SU-DHL-6 (cell line): ENCODE data around the gene CPA4.

Experiments used
- H2AFZ ChIP-seq: fragments of 200-600 bp; sonication (generic); 2 replicates; pipeline ENCODE4 v1.6.1; 2014; ENCODE audit warnings: low read depth, mild to moderate bottlenecking, moderate library complexity, mixed read lengths, antibody characterized with exemption, low read length; ENCODE audit not compliant: severe bottlenecking
- H3F3A ChIP-seq: fragments of 200-600 bp; shearing (Covaris generic); 2 replicates; pipeline ENCODE4 v1.6.0; 2016; ENCODE audit warnings: antibody characterized with exemption, mild to moderate bottlenecking; ENCODE audit not compliant: insufficient read depth
- H3K27ac ChIP-seq: fragments of 200-600 bp; sonication (generic); 2 replicates; pipeline ENCODE4 v1.5.1; 2016; ENCODE audit warnings: low read depth, mild to moderate bottlenecking, low read length, moderate library complexity, mixed read lengths
- H3K27me3 ChIP-seq: fragments of 200-600 bp; sonication (generic), shearing (Covaris generic); 2 replicates; pipeline ENCODE4 v1.6.0; 2014; ENCODE audit warnings: mild to moderate bottlenecking, low read length
- H3K36me3 ChIP-seq: fragments of 200-600 bp; sonication (generic); 2 replicates; pipeline ENCODE4 v1.6.1; 2014; ENCODE audit warnings: mild to moderate bottlenecking, low read length, mixed read lengths
- H3K4me2 ChIP-seq: fragments of 300-600, 200-600 bp; shearing (Covaris generic), sonication (generic); 2 replicates; pipeline ENCODE4 v1.6.0; 2014; ENCODE audit warnings: low read length, low read depth, mild to moderate bottlenecking; ENCODE audit not compliant: poor library complexity, severe bottlenecking
- H3K4me3 ChIP-seq: fragments of 200-600 bp; sonication (generic); 2 replicates; pipeline ENCODE4 v1.5.1; 2014; ENCODE audit warnings: antibody characterized with exemption, low read length, mild to moderate bottlenecking, mixed read lengths; ENCODE audit not compliant: insufficient read depth, poor library complexity, severe bottlenecking
- H3K79me2 ChIP-seq: fragments of 200-600 bp; sonication (generic); 2 replicates; pipeline ENCODE4 v1.6.1; 2014; ENCODE audit warnings: mild to moderate bottlenecking, low read length, moderate library complexity; ENCODE audit not compliant: insufficient read depth
- H3K9ac ChIP-seq: fragments of 200-600 bp; sonication (generic); 2 replicates; pipeline ENCODE4 v1.7.0; 2014; ENCODE audit warnings: mild to moderate bottlenecking, low read length
- H3K9me2 ChIP-seq: fragments of 200-600 bp; sonication (generic); replicated peaks from 2 replicates; pipeline ENCODE4 v1.6.1; 2014; ENCODE audit warnings: low read length; ENCODE audit not compliant: insufficient read depth
- H3K9me3 ChIP-seq: fragments of 200-600 bp; sonication (generic); 2 replicates; pipeline ENCODE4 v1.6.1; 2014; ENCODE audit warnings: low read length, mixed read lengths; ENCODE audit not compliant: insufficient read depth
- H4K20me1 ChIP-seq: fragments of 200-600 bp; sonication (generic); 2 replicates; pipeline ENCODE4 v1.6.1; 2014; ENCODE audit warnings: low read depth, mild to moderate bottlenecking, antibody characterized with exemption, low read length, moderate library complexity, mixed read lengths
- CTCF ChIP-seq: fragments of 200-600 bp; sonication (generic); IDR thresholded peaks from one replicate; pipeline ENCODE4 v1.5.1; 2017; ENCODE audit warnings: antibody characterized with exemption, mild to moderate bottlenecking, low read length, moderate library complexity; ENCODE audit not compliant: insufficient read depth, poor library complexity, severe bottlenecking
- EZH2phosphoT487 ChIP-seq: fragments of 200-600 bp; sonication (generic), shearing (Covaris generic); conservative IDR thresholded peaks from 2 replicates; pipeline ENCODE4 v1.6.1; 2018; ENCODE audit warnings: mild to moderate bottlenecking, antibody characterized with exemption, low read length, moderate library complexity, mixed read lengths

CPA4 gene

GRCh38 chr7:130346941-130347340 is 54.0 kb downstream of the CPA4 start:
- Histone ChIP-seq H3K79me2 (no peaks in the 10 kb centered on the region), H3F3A (no peaks in the 10 kb centered on the region), H3K27ac (no peak overlapping the region), H3K4me2 (no peak overlapping the region), H4K20me1 (no peaks in the 10 kb centered on the region), H3K4me3 (no peak overlapping the region), H3K9me3 (no peaks in the 10 kb centered on the region), H3K9ac (no peak overlapping the region), H3K9me2 (no peaks in the 10 kb centered on the region), H3K36me3 (no peaks in the 10 kb centered on the region), H2AFZ (no peak overlapping the region), H3K27me3 (no peaks in the 10 kb centered on the region)
- TF ChIP-seq EZH2phosphoT487: no peak
- TF ChIP-seq CTCF: no peak

DNA sequence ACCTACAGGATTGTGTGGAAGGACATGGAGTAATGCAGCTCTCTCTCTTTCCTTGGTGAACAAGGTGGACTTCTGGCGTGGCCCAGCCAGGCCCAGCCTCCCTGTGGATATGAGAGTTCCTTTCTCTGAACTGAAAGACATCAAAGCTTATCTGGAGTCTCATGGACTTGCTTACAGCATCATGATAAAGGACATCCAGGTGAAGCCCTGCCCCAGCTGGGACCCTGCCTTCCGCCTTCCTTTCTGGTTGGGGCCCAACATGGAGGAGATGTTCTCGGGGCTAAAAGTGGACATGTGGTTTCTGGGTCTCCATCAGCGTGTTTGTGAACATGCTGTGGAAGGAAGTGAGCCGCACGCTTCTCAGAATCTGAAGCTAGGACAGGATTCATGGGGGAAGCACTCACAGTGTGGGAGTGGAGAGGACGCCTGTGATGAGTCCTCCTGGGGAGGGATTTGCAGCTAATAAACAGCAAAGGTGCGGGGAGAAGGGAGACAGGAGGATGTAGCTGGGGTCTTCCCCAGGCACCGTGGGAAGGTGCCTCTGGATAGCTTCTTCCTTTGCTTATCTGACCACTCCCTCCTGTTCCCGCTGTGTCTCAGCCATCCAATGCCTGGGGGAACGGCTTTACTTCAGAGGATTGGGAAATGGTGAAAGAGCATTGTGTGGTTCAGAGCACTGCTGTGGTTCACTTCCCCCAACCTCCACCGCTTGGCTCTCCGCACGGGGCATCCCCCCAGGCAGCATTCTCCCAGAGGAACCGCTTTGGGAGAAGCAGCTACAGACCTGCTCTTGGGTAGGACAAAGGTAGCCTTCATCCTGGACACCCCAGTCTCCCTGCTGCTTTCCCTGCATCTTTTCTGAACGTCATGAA is 57.2 kb downstream of the CPA4 start:
- Histone ChIP-seq H3K36me3 (no peaks in the 10 kb centered on the region), H3K79me2 (no peaks in the 10 kb centered on the region), H3K27ac (no peak overlapping the region), H3K4me3 (no peak overlapping the region), H3K9me3 (no peaks in the 10 kb centered on the region), H2AFZ (no peak overlapping the region), H3F3A (no peaks in the 10 kb centered on the region), H3K9me2 (no peaks in the 10 kb centered on the region), H3K4me2 (no peak overlapping the region), H4K20me1 (no peaks in the 10 kb centered on the region), H3K9ac (no peak overlapping the region), H3K27me3 (no peaks in the 10 kb centered on the region)
- no peak for TF ChIP-seq EZH2phosphoT487
- TF ChIP-seq CTCF: no peak

DNA sequence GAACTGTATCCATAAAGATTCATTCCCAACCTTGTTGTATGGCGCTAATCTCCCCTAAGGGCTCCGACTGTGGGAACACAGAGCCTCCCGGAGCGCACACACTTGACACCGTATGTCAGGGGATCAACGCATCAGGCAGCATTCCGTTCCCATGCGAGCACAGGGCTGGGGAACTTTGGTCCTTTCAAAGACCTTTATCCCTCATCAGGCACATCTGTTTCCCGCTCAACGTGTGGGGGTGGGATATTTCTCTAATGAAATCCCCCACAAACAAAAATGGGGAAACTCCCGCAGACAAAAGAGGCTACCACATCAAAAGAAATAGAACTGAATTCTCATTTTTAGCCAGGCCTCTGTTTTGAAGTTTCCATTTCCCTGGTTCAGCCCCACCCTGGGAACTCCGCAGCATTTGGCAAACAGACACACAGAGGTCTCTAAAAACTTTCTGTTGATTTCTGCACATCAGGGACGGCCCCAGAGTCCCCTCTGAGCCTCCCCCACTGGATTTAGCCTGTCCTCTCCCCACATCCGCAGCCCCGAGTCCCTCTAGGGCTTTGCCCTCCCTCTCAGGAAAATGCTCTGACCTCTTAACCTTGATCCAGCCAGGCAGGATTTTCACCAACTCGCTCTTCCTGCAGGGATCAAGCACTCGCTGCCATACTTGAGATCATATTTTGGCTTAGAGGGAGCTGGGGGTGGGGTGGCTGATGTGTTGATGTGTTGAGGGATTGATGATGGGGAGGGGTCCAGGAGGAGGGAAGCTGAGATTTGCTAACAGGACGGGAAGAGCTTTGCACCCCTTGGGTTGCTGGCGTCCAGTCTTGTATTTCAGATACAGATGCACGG is 58.2 kb downstream of the CPA4 start:
- no peak overlapping the region for H3K9ac ChIP-seq
- TF ChIP-seq CTCF: no peak
- TF ChIP-seq EZH2phosphoT487: no peak
- H2AFZ ChIP-seq: no peak overlapping the region
- H3F3A ChIP-seq: no peaks in the 10 kb centered on the region
- H3K9me3 ChIP-seq: no peaks in the 10 kb centered on the region
- H3K36me3 ChIP-seq: no peaks in the 10 kb centered on the region
- H3K27me3 ChIP-seq: no peaks in the 10 kb centered on the region
- H3K9me2 ChIP-seq: no peaks in the 10 kb centered on the region
- no peak overlapping the region for H3K4me2 ChIP-seq
- no peak overlapping the region for H3K27ac ChIP-seq
- H3K4me3 ChIP-seq: no peak overlapping the region
- H4K20me1 ChIP-seq: no peaks in the 10 kb centered on the region
- H3K79me2 ChIP-seq: no peaks in the 10 kb centered on the region
